ENCODE results near the gene DZIP3.

Gene DZIP3

DNA sequence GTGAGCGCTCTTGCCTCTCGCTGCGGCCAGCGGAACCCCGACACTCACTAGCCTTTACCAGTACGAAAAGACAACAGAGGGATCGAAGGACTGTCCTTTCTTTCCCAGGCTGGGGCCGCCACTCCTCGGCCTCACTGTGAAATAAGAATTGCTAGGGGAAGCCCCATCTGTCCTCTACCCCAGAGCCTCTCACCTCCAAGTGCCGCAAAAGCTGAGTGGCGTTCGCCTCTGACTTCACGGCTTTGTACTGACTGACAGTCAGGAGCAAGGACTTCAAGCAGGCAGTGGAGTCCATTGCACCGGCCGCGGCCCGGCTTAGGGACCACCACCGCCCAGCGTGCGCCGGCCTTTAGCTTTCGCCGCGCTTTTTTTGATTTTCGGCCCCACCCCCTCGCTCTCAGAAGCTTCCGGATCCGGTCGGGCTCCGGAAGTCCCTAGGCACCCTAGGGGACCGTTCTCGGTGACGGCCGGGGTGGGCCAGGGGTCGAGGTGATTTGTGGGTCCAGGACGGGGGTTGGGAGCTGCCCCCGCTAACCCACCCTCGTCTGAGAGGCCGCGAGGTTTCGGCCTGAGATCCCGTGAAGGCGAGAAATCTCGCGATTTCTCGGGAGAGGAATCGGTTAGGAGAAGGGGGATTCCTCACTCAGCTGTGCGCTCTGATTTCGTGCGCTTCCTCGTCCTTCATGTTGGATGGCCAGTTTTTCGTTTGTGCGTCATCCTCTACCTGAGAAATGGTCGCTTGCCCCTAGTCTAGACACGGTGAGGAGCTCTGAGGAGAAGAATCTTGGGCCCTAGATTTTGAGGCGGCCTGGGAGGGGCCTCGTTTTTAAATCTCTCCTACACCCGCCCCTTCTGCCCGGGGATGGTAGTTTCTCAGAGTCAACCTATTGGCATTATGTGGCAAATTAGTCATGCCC, at the start of gene DZIP3, which contains the start of gene CIP2A:
Gene DZIP3 (plus strand): TSS at position 642 of the 917 bp plus-strand sequence. CDS start 15,685 bp downstream, outside the sequence.
Gene CIP2A (minus strand): TSS at position 358 of the 917 bp plus-strand sequence. CDS start 63 bp downstream, at position 295.
- peak; percentile 93 for DNase-seq (ENCODE audit: low spot score)

DNA sequence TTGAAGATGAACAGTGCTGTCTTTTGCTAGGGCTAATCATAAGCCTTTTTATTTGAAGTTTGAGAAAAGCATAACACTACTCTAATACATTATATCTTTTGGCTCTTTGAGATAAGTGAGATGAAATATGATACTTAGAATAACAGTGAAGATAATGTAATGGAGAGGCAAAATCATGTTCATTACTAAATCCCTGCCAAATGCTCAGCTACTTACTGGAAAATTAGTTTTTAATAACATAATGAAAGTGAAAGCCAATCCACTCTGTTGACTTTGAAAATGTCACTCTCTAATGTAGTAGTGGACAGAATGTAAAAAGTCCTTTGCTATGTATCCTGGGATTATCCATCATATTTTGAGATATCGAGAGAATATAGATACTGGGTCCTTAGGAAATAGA, 43.3 kb upstream of the DZIP3 start:
- DNase-seq (ENCODE audit: low spot score): no peak

GRCh38 chr3:108546692-108547091, 42.8 kb upstream of the DZIP3 start:
- DNase-seq (ENCODE audit: low spot score): no peak

GRCh38 chr3:108548304-108548703, 41.2 kb upstream of the DZIP3 start:
- no peak for DNase-seq (ENCODE audit: low spot score)

- no peak for DNase-seq (ENCODE audit: low spot score)
Observed at GRCh38 chr3:108548886-108549285, 40.6 kb upstream of the DZIP3 start.

- peak; percentile 61 for DNase-seq (ENCODE audit: low spot score)
Observed at GRCh38 chr3:108552267-108553159, 37.0 kb upstream of the DZIP3 start.

- no peak for DNase-seq (ENCODE audit: low spot score)
Observed at GRCh38 chr3:108554229-108554628, 35.3 kb upstream of the DZIP3 start.

DNA sequence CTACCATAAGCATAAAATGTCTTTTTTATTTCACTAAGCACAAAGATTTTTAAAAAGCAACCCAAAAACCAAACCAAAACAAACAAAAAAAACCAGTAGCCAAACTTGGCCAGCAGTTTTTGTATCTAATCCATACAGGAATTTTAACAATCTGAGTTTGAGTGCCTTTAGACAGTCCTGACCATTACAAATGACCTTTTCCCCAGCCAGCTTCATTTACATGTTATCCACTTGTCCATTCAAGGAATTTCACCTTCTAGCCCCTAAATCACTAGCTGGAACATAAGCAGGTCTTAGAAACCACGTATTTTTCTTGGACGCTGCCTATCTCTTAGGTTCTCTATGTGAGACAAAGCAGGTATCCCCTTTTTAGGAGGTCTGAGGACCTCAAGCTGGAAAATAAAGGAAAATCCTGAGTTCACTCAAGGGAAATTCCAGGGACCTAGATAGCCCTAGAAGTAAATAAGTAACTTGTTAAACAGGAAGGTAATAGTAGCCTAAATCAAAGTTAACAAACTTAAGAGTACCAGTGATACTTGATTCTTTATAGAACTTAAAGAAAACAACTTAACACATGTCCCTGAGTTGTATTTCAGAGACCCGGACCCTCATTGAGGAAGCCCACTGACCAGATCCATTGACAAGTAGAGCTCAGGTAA, 34.5 kb upstream of the DZIP3 start:
- no peak for DNase-seq (ENCODE audit: low spot score)

- DNase-seq (ENCODE audit: low spot score): no peak
Observed at GRCh38 chr3:108555966-108556581, 33.4 kb upstream of the DZIP3 start.

DNA sequence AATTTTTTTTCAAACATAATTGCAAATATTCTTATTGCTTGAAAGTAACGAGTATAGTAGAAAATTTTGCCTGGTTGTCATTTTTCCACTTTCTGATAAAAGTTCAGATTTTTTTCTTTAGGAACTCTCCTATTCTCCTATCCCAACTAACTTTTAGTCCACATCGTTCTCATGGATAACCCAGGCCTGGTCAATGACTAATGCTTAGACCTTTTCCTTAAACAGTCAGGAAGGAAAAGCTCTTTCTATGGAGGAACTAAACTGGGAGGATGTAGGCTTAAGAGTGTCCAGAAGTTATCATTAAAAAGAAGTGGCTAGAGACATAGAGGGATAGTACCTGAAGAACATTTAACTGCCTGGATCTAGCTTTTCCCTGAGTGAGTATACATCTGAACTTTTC, 27.0 kb upstream of the DZIP3 start:
- no peak for DNase-seq (ENCODE audit: low spot score)

- DNase-seq (ENCODE audit: low spot score): no peak
Observed at GRCh38 chr3:108564564-108564963, 25.0 kb upstream of the DZIP3 start.

- DNase-seq (ENCODE audit: low spot score): no peak
Observed at GRCh38 chr3:108565506-108565905, 24.0 kb upstream of the DZIP3 start.

GRCh38 chr3:108566599-108566998, 22.9 kb upstream of the DZIP3 start:
- no peak for DNase-seq (ENCODE audit: low spot score)

DNA sequence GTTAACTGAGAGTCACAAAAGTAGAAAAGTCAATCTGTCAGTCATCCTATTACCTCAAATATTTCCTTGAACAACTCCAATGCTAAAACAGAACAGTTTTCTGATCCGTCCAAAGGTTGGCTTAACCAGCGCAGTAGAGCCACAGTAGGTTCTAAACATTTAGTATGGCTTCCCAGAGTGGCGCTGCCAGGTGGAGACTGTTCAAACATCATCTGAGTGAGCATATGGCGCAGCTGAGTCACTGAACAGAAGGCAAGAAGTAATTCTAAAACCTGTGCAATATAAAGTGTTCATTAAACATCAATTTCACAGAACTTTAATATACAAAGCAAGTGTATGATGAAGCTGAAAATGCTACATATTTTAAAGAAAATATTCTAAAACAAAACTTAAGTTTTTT, 20.2 kb upstream of the DZIP3 start:
- DNase-seq (ENCODE audit: low spot score): no peak

- DNase-seq (ENCODE audit: low spot score): no peak
Observed at GRCh38 chr3:108578064-108578463, 11.5 kb upstream of the DZIP3 start.

- DNase-seq (ENCODE audit: low spot score): no peak
Observed at GRCh38 chr3:108588601-108589000, 921 bp upstream of the DZIP3 start.

GRCh38 chr3:108589998-108590323, 439 bp downstream of the DZIP3 start:
- DNase-seq (ENCODE audit: low spot score): no peak

- peak; percentile 37 for DNase-seq (ENCODE audit: low spot score)
Observed at GRCh38 chr3:108590460-108590859, 938 bp downstream of the DZIP3 start.

- no peak for DNase-seq (ENCODE audit: low spot score)
Observed at GRCh38 chr3:108595321-108595720, 5.8 kb downstream of the DZIP3 start.

- DNase-seq (ENCODE audit: low spot score): no peak
Observed at GRCh38 chr3:108598375-108598774, 8.9 kb downstream of the DZIP3 start.

GRCh38 chr3:108599677-108600409, 10.3 kb downstream of the DZIP3 start:
- no peak for DNase-seq (ENCODE audit: low spot score)
